Measurements from ENCODE around the gene CD300LD.
"Not testable (repeated sequence)": the region's sequence is repeated elsewhere in the genome, so short reads cannot be mapped to it uniquely, and the experiment has no call there.

Gene CD300LD

DNA sequence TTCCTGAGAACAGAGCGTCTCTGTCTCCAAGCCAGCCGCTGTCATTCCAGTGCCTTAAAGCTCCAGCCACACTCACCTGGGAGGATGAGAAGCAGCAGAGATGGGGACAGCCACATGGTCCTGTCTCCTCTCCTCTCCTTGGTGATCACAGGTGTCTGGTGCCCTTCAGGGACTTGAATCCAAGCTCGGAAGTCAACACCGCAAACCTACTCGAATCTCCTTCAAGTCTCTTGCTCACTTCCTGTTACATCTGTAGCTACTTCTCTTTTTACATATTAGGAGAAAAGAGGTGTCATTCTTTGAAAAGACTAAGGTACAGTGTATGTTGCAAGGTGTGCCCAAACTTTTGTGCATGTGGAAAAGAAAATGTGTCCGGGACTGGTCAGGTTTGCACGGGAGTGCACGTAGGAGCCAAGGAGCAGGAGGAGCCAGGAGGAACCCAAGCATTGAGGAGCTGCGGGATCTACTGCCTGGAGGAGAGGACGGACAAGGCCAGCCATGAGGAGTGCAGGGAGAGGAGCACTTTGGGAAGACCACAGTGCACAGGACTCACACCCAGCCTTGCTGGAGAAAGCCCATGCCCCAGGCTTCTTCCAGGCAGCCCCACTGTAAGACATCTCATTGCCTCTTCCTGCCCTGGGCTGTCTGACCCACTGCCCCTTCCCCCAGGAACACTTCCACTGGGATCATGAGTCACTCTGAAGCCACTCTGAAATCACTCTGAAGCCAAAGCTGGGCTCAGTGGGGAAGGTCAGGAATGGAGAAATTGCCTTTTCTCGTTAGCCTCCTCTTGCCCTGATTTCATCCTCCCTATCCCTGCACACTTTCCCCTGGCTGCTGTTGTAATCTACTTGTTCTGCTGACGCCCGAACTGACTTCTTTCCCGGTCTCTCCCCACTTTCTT lies at the start of gene CD300LD:
TSS of gene CD300LD (minus strand) at position 197 of the 904 bp plus-strand sequence. CDS start at position 116, 81 bp downstream.
- DNase-seq (ENCODE audit: low read depth): no peak

DNA sequence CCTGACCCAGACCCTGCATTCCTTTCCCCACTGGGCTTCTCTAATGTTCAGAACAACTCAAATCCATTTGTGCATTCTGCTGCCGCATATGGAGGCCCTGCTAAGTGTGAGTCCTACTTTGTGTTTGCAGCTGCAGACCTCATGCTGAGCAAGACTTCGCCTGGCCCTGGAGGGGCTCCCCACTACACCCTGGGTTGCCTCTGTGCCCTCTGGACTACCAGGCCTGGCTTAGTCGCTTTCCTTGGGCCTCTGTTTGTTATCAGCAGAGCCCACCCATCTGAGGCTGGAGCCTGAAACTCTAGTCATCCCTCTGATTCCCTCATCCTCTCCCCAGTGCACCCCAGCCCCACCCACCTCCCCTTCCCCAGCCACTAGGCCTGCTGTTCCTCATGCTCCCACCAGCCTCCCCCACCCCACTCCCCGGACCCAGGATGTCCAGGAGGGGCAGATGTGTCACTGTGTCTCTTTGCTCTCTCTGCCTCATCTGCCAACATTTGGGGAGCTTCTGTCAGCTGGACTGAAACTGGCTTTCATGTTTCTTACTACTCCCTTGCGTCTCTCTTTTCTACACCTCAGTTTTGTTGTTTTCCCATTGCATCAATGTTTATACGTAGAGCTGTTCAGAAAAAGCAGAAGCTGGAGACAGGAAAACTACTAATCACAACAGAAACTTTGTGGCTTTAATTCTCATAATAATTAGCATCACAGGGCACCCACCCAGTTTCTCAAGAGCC lies 49.3 kb upstream of the CD300LD start:
- no peak for DNase-seq (ENCODE audit: low read depth)

DNA sequence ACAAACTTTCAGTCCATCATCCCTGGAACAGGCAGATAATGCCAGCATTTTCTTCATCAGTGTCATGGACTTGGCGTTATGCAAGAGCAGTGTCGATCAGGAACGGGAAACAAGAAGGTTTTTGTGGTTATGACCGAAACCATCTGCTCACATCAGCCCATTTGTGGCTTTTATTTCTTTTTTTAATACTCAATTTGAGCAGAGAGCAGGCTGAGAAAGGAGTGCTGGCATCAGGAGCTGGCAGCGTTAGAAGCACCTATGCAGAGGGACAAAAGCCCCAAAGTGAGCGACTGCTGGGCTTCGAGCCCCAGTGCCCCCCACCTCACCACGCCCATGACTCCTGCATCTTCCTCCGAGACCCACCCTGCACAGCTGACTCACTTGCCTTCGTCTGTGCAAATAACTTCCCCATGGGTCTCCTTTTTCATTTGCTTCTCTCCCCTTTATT lies 47.6 kb upstream of the CD300LD start:
- no peak for DNase-seq (ENCODE audit: low read depth)

DNA sequence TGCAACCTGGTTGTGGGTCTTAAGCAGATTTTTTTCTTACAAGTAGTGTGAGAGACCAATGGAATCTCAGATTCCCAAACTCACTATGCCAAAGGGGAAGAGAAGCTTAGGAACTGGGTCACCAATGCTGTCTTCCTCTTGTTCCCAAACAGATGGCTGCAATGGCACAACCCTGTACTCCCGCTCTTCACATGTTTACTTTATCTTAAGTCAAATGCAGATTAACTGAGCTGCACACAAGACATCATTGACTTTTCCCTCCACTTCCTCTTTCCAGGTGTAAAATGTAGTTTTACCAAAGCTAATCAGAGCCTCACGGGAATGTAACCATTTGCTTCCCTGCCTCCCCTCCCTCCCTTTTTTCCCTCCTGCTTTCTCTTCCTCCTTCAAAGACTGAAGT lies 45.8 kb upstream of the CD300LD start:
- DNase-seq (ENCODE audit: low read depth): no peak

DNA sequence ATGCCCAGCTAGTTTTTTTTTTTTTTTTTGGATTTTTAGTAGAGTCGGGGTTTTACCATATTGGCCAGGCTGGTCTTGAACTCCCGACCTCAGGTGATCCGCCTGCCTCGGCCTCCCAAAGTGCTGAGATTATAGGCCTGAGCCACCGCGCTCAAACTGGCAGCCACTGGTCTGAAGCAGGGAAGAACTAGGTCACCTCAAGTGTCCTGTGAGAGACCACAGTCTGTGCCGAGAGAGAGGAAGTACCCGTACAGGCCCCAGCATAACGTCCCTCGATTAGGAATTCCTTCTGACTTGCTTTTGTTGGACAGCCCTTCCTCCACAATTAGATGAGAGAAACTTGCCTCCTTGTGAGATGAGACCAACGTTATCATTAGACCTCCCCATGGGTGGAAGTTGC lies 45.2 kb upstream of the CD300LD start:
- no peak for DNase-seq (ENCODE audit: low read depth)

DNA sequence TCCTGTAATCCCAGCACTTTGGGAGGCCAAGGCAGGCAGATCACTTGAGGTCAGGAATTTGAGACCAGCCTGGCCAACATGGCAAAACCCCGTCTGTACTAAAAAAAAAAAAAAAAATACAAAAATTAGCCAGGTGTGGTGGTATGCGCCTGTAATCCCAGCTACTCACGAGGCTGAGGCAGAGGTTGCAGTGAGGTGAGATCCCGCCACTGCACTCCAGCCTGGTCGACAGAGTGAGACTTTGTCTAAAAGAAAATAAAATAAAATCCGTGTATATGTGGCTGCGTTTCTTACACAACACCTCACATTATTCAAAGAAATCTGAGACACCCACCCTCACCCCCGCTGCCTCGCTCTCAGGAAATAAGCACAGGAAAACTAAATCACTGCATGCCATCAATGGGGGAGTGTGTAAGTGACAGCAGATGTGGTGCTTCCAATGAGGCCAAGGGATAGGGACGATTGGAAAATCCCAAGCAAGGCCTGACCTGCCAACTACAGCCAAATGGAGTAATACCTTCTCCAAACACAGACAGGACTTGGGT lies 44.5 kb upstream of the CD300LD start:
- not testable (repeated sequence) for DNase-seq (ENCODE audit: low read depth)

DNA sequence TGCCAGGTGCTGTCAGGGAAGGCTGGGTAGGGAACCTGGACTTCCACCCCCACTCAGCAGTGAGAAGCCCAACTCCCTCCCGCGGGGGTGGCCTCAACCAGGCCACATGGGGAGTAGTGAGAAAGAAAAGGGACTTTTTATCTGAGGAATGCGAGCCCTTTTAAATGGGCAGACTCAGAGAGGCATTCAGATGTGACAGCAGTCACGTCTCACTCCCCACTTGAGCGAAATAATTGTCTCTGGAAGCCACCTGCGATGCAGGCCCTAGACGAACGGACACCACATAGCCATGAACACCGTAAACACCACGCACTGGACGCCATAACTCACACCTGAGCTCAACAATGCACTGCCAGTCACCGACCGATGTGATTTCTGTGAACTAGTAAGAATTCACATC lies 43.3 kb upstream of the CD300LD start:
- no peak for DNase-seq (ENCODE audit: low read depth)

DNA sequence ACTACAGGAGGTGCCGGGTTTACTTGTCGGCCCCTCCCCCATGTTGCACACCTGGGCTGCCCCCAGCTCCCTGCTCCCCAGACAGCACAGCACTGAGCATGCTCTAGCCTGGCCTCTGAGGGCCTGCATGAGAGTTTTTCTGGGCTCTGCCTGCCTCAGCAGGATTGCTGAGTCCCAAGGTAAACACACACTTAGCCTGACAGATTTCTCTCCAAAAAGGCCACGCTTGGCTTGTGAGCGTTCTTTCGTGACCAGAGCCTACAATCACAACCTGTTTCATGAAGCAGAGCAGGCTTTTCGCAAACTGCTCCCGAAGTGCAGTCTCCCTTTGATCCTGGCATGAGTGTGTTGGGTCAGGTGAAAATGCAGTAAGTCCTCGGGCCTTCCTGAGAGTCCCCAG lies 41.2 kb upstream of the CD300LD start:
- no peak for DNase-seq (ENCODE audit: low read depth)

DNA sequence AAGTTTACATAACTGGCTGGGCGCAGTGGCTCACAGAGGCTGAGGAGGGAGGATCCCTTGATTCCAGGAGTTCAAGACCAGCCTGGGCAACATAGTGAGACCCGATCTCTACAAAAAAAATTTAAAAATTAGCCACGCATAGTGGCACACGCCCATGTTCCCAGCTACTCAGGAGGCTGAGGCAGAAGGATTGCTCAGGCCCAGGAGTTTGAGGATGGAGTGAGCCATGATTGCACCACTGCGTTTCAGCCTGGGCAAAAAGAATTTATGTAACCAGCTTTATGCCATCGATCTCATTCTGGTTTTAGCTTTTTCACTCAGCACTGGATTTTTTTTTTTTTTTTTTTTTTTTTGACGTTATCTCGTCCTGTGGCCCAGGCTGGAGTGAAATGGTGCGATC lies 40.5 kb upstream of the CD300LD start:
- no peak for DNase-seq (ENCODE audit: low read depth)

DNA sequence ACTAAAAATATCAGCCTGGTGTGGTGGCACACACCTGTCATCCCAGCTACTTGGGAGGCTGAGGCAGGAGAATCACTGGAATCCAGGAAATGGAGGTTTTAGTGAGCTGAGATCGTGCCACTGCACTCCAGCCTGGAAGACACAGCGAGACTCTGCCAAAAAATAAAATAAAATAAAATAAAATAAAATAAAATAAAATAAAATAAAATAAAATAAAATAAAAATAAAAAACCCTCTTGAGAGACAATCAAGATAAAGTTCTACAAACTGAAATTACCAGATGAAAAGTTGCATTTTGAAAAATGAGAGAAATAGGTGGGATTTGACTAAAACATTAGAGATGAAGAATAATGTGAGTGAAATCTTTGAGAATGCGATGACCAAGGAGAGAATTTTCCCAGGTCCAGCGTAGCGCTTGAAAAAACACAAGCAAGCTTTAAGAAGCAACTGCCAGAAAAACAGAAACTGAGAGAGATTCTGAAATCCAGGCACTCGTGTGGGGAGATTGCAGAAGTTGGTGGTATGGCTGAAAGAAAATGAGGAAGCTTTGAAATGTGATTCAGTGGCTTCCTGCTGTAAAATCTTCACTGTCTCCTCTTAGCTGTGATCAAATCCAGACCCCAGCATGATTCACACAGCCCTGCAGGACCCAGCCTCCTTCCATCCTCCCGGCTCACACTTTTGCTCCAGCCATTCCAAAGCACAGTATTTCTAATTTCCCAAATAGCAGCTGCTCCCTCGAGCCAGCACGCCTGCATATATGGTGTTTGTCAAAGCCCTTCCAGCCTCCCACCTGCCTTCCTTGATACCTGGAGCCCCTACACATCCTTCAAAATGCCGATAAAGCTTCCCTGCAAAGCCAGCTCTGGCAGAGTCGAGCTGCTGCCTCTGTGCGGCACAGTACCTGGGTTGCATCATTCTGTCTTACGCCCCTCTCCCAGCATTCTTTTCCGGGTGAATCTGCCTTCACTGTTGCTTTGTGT lies 39.7 kb upstream of the CD300LD start:
- DNase-seq (ENCODE audit: low read depth): no peak

DNA sequence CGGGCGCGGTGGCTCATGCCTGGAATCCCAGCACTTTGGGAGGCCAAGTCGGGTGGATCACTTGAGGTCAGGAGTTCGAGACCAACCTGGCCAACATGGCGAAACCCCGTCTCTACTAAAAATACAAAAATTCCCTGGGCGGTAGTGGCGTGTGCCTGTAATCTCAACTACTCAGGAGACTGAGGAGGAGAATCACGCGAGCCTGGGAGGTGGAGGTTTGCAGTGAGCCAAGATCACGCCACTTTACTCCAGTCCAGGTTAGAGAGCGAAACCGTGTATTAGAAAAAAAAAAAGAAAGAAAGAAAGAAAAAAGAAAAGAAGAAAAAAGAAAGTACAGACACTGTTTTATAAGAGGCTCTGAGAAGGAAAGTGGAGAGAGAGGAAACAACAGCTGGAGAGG lies 38.2 kb upstream of the CD300LD start:
- DNase-seq (ENCODE audit: low read depth): not testable (repeated sequence)

DNA sequence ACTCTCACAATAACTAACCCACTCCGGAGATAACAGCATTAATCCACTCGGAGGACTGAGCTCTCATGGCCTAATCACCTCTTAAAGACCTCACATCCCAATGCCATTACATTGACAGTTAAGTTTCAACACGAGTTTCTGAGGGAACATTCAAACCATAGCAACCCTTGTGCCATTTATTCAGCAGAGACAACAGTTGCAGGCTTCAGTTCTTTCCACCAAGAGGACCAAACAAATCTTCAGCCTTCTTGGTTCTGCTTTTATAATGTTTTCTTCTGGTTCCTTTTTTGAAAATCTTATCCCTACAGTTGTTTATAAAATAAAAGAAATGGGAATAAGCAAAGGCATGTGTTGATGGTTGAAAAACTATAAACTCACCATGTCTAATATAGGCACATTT lies 33.6 kb upstream of the CD300LD start:
- DNase-seq (ENCODE audit: low read depth): no peak

DNA sequence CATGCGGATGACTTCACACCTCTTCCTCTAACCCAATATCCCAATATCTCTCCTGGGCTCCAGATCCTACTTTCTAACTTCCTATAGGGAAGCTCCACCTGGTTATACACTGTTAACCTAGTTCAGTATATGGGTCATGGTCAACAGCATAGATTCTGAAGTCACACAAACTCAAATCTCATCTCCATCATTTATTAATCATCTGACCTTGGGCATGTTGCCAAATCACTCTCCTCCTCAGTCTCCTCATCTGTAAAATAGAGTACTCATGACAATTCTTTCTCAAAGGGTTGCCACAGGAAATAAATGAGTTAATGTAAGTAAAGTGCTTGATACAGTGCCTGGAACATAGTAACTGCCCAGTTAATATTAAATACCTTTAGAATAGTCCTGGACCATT lies 32.0 kb upstream of the CD300LD start:
- no peak for DNase-seq (ENCODE audit: low read depth)

DNA sequence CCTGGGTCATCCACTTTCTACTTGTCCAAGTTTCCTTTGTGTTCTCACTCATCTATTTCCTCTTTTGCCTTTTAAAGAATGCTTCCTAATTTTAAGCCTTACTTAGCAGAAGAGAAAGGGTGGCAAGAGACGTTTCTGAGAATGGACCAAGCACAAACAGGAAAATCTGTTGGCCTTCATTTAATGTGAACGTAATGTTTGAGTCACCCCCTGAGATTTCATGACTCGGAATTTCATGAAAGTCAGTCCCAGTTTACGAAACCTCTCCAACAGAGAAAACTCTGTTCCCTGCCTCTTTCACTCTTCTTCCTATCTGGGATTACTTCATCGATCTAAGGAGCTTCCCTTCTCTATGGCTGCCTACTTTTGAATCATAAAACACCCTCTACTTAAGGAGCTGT lies 31.6 kb upstream of the CD300LD start, which contains the start of gene CD300E:
TSS of gene CD300E (minus strand) at position 46 of the 401 bp plus-strand sequence. CDS start 117 bp downstream, outside the sequence.
- DNase-seq (ENCODE audit: low read depth): no peak

DNA sequence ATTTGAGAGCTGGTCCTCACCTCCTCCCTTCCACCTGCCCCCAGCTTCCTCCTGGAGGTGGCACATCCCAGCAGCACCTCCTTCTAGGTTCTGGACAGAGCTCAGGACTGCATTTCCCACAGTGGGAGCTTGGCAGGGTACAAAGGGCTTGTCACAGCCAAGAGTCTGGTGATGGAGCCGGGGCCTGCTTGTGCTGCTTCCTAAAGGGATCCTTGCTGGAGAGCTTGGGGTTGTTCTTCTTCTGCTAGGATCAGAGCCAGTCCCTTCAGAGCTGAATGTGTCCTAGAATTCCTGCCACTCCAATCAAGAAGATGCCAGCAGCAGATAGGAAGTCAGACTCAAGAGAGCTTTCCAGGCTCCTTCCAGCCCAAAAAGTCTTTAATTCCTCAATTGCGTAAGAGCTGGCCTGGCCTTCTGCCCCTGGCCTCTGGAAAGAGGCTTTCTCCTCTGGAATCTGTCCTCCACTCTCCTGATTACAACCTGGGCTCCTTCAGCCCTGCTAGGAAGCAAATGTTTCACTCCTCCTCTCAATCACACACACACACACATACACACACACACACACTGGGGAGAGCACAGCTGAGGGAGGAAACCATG lies 27.1 kb upstream of the CD300LD start:
- no peak for DNase-seq (ENCODE audit: low read depth)

DNA sequence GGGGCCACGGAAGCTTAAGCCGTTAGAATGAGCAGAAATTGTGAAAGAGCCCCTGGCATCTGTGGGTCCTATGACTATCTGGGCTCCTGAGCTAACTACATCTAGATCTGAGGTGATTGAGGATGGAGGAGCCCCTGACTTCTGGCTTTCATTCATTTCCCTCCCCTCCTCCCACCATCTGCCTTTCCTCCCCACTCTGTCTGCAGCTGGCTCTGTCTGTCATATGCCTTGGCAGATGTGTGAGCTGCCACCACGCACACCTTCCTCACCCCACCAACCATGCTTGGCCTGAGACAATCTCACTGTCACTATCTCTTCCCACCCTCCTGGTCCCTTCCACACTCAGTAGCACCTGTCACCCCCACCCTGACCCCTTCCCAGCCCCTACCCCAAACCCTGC lies 26.4 kb upstream of the CD300LD start:
- no peak for DNase-seq (ENCODE audit: low read depth)

DNA sequence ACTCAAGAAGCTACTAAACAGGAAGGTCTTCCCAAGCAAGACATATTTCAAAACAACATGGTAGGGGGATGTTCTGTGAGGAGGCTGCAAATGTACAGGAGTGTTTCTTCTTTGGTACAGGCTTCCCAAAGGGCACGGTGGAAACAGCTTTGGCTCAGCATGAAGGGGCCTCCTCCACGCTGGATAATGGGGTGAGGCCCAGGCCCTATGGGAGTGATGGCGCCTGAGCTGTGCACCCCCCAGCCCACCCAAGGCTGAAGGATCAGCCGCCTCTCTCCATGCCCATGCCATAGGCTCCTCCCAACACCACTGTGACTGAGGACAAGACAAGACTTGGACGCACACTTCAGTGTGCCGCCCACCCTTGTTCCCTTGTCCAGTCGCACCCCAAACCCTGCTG lies 24.6 kb upstream of the CD300LD start:
- no peak for DNase-seq (ENCODE audit: low read depth)

DNA sequence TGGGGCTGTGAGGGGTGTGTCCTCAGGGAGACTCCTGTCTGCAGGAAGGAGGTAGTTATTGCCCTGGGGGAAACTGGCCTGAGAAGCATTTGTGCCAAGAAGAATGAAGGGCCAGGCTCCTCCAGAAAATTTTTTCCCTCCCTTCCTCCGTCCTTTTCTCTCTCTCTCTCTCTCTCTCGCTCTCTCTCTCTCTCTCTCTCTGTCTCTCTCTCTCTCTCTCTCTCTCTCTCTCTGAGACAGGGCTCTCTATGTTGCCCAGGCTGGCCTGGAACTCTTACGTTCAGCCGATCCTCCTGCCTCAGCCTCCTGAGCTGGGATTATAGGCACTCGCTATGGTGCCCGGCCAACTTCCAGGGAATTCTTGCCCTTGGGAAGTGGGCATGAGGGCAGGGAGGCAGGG lies 20.0 kb upstream of the CD300LD start:
- no peak for DNase-seq (ENCODE audit: low read depth)

DNA sequence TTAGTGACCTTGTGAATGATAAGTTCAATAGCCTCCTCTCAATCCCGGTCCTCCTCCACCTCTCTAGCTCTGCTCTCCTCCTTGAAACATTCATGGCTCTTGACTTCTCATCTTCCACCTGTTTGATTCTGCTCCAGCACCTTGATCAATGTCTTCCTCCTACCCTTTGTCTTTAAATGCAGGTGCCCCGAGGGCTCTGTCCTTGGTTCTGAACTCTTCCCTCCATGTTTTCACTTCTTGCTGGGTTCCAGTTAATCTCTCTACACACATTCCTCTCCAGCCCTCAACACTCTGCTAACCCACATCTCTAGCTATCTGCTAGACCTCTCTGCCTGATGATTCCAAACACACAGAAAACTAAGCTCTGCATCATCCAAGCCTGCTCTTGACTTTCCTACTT lies 18.0 kb upstream of the CD300LD start:
- no peak for DNase-seq (ENCODE audit: low read depth)

DNA sequence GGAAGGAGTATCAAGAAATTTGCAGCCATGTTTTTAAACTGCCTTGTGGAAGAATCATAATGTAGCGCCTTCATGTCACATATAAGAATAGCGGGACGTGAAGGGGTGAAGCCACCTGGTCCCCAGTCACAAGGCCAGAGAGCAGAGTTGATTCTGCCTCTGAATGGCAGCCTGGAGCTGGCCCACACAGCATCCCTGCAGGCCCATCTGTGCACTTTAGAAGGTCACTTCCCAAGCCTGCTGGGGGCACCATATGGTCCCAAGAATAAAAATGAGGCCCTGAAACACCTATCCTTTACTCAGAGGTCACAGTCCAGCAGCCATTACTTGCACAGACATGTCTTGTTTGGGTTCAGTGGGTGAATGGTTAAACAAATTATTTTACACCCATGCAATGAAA lies 16.4 kb upstream of the CD300LD start:
- DNase-seq (ENCODE audit: low read depth): no peak

DNA sequence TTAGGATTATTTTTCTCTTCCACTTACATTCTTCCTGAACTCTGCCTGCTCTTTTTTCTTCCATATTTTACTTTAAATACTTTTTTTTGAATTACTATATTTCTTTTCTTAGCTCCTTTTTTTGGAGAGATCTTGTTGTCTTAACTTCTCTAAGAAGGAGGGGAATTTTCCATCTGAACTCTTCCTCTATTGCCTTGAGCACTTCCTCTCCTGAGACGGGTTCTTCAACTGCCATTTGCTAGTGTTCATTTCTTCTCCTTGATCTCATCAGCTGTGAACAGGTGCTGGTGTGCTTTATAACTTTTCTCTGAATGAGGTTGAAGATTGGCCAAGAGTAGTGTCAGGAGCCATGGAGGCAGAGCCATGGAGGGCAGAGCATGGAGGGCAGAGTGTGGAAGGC lies 15.1 kb upstream of the CD300LD start:
- no peak for DNase-seq (ENCODE audit: low read depth)

Measured in activated T-cell treated with anti-CD3 and anti-CD28 coated beads for 48 hours (primary cell).